A549 treated with ZK216348 at 1 μM for 4 hours (cell line): Measurements from ENCODE around the gene MLXIP. TPM values are rescaled to one million over a fixed set of nuclear protein-coding genes. Genes with fewer than 3 reads are reported as not detected.

Experiments
- total RNA-seq: library from RNA; stranded (reverse); fragments of 200-300 nt; extraction: Qiagen RNA extraction; gene quantifications from 5 replicates; pipeline ENCODE4 v1.2.3, GENCODE V29; 2022; ENCODE audit warnings: low read depth

Gene MLXIP
- total RNA-seq = 21.5 to 53.9 TPM (median 39.5 TPM) in 5 replicates

GRCh38 chr12:122078141-122079032 lies at the start of gene MLXIP:
Gene MLXIP (plus strand): TSS chr12:122078756. CDS start chr12:122078854, 98 bp downstream.

GRCh38 chr12:122174155-122174845 lies 95.7 kb downstream of the MLXIP start, which contains the start of gene IL31:
Gene IL31 (minus strand): TSS chr12:122174221. CDS start chr12:122174172, 49 bp downstream.

GRCh38 chr12:122182887-122183587 lies 104.5 kb downstream of the MLXIP start, which contains the start of gene LRRC43:
Gene LRRC43 (plus strand): TSS chr12:122183123. CDS start chr12:122183145, 22 bp downstream.

Other genes starting within 250 kb of the MLXIP start
- gene HPD, start 219.9 kb upstream of the MLXIP start, total RNA-seq = 1.0 to 2.0 TPM (median 1.5 TPM) in 5 replicates
- gene PSMD9, start 190.0 kb upstream of the MLXIP start, total RNA-seq = 113 to 152 TPM (median 122 TPM) in 5 replicates
- 0.88 to 2.6 TPM (median 1.5 TPM) in 5 replicates for gene CFAP251, start 160.2 kb upstream of the MLXIP start, total RNA-seq
- gene BCL7A, start 56.9 kb upstream of the MLXIP start, total RNA-seq = 9.3 to 13.2 TPM (median 11.3 TPM) in 5 replicates
- gene IL31, start 95.5 kb downstream of the MLXIP start, total RNA-seq = not detected in 5 replicates
- 0.16 TPM in 1 of 5 replicates, not detected in the others for gene LRRC43, start 104.4 kb downstream of the MLXIP start, total RNA-seq
- 0.59 to 1.7 TPM (median 0.70 TPM) in 5 replicates for gene B3GNT4, start 125.0 kb downstream of the MLXIP start, total RNA-seq
- gene DIABLO, start 147.3 kb downstream of the MLXIP start, total RNA-seq = 68.5 to 79.1 TPM (median 72.0 TPM) in 5 replicates
- 16.2 to 24.0 TPM (median 19.3 TPM) in 5 replicates for gene VPS33A, start 187.7 kb downstream of the MLXIP start, total RNA-seq